IMR-90 (cell line): ENCODE measurements around the gene COX6B1. TPM values are rescaled to one million over a fixed set of nuclear protein-coding genes. Genes with fewer than 3 reads are reported as not detected.

Source experiments
- ATAC-seq: fragments of 200-7000 bp; cut with Tn5 transposase; 2 replicates; pipeline ENCODE4 v1.9.1; 2020; ENCODE audit warnings: low read depth, mild to moderate bottlenecking, moderate library complexity
- BruUV-seq: library from RNA; stranded (reverse); fragments of 400-500 nt; replicated peaks from 2 replicates; lab custom pipeline; 2021; lab: Mats Ljungman, UMichigan
- CTCF ChIA-PET: fragments of 300-600 bp; formaldehyde crosslinking; extraction: SDS; loops from one replicate; lab custom pipeline; 2021; ENCODE audit warnings: antibody characterized with exemption; lab: Yijun Ruan, JAX
- POLR2A ChIA-PET: fragments of 300-600 bp; sonication (Branson Sonifier 250); formaldehyde crosslinking; loops from one replicate; lab custom pipeline; 2022; ENCODE audit warnings: antibody characterized with exemption; ENCODE audit not compliant: unreplicated experiment; lab: Charles Lee
- DNase-seq: peaks from one replicate; pipeline ENCODE4 v3.0.0; 2013
- H2AFZ ChIP-seq: replicated peaks from 2 replicates; pipeline ENCODE3; 2013; ENCODE audit warnings: low read length, mild to moderate bottlenecking; ENCODE audit not compliant: poor library complexity
- H2AK5ac ChIP-seq: 2 replicates; pipeline ENCODE4 v1.6.1; 2013; ENCODE audit warnings: low read depth, low read length, inconsistent platforms
- H2AK9ac ChIP-seq: replicated peaks from 2 replicates; pipeline ENCODE3; 2013; ENCODE audit warnings: mild to moderate bottlenecking, low read depth, low read length, moderate library complexity; ENCODE audit not compliant: poor library complexity
- H2BK120ac ChIP-seq: 2 replicates; pipeline ENCODE4 v1.6.1; 2013; ENCODE audit warnings: low read depth, low read length, inconsistent platforms
- H2BK15ac ChIP-seq: 3 replicates; pipeline ENCODE4 v1.6.1; 2013; ENCODE audit warnings: low read depth, low read length, inconsistent platforms
- H2BK20ac ChIP-seq: 2 replicates; pipeline ENCODE4 v1.6.1; 2013; ENCODE audit warnings: low read depth, mild to moderate bottlenecking, inconsistent platforms, low read length, moderate library complexity
- H2BK5ac ChIP-seq: 2 replicates; pipeline ENCODE4 v1.6.1; 2013; ENCODE audit warnings: mild to moderate bottlenecking, low read depth, low read length, inconsistent platforms; ENCODE audit not compliant: poor library complexity, severe bottlenecking
- H3K14ac ChIP-seq: replicated peaks from 2 replicates; pipeline ENCODE4 v1.6.1; 2013; ENCODE audit warnings: low read depth, low read length, inconsistent platforms
- H3K18ac ChIP-seq: 2 replicates; pipeline ENCODE4 v1.6.1; 2013; ENCODE audit warnings: low read depth, low read length, control low read depth
- H3K23ac ChIP-seq: 2 replicates; pipeline ENCODE4 v1.6.1; 2013; ENCODE audit warnings: low read depth, low read length, inconsistent platforms
- H3K27ac ChIP-seq: 2 replicates; pipeline ENCODE4 v1.5.1; 2013; ENCODE audit warnings: mild to moderate bottlenecking, control low read depth, low read length; ENCODE audit not compliant: insufficient read depth
- H3K27me3 ChIP-seq: 2 replicates; pipeline ENCODE4 v1.6.1; 2013; ENCODE audit warnings: low read length; ENCODE audit not compliant: control insufficient read depth, insufficient read depth
- H3K36me3 ChIP-seq: 2 replicates; pipeline ENCODE4 v1.6.1; 2013; ENCODE audit warnings: low read length, mixed read lengths; ENCODE audit not compliant: control insufficient read depth, insufficient read depth
- H3K4ac ChIP-seq: 2 replicates; pipeline ENCODE4 v1.6.1; 2013; ENCODE audit warnings: low read depth, low read length, inconsistent platforms
- H3K4me1 ChIP-seq: 2 replicates; pipeline ENCODE4 v1.6.1; 2013; ENCODE audit warnings: low read length, mixed read lengths; ENCODE audit not compliant: control insufficient read depth, insufficient read depth
- H3K4me2 ChIP-seq: 2 replicates; pipeline ENCODE4 v1.6.1; 2013; ENCODE audit warnings: low read depth, mild to moderate bottlenecking, control low read depth, low read length, moderate library complexity
- H3K4me3 ChIP-seq: 2 replicates; pipeline ENCODE4 v1.5.1; 2013; ENCODE audit warnings: low read depth, mild to moderate bottlenecking, control low read depth, low read length, moderate library complexity; ENCODE audit not compliant: insufficient read depth
- H3K56ac ChIP-seq: 2 replicates; pipeline ENCODE4 v1.6.1; 2013; ENCODE audit warnings: low read length, inconsistent platforms; ENCODE audit not compliant: insufficient read depth; ENCODE audit errors: extremely low read depth
- H3K79me1 ChIP-seq, 2 experiments: 2 replicates each; pipeline ENCODE4 v1.6.1; 2013; ENCODE audit warnings: low read length in 2 of 2, inconsistent platforms in 1 of 2, low read depth in 1 of 2
- H3K9ac ChIP-seq: 2 replicates; pipeline ENCODE4 v1.6.1; 2013; ENCODE audit warnings: low read depth, low read length, control low read depth
- H3K9me1 ChIP-seq: 2 replicates; pipeline ENCODE4 v1.6.1; 2013; ENCODE audit warnings: low read length, inconsistent platforms; ENCODE audit not compliant: insufficient read depth
- H3K9me3 ChIP-seq: 2 replicates; pipeline ENCODE4 v1.6.1; 2013; ENCODE audit warnings: low read length; ENCODE audit not compliant: control insufficient read depth, insufficient read depth
- H4K20me1 ChIP-seq: 2 replicates; pipeline ENCODE4 v1.6.1; 2013; ENCODE audit warnings: low read length, inconsistent platforms; ENCODE audit not compliant: insufficient read depth
- H4K5ac ChIP-seq: 2 replicates; pipeline ENCODE4 v1.6.1; 2013; ENCODE audit warnings: mild to moderate bottlenecking, low read depth, low read length, control low read depth
- H4K8ac ChIP-seq, 2 experiments: 2 replicates each; pipeline ENCODE4 v1.6.1; 2013; ENCODE audit warnings: low read depth in 2 of 2, low read length in 2 of 2, control low read depth in 1 of 2, inconsistent platforms in 1 of 2
- H4K91ac ChIP-seq: 2 replicates; pipeline ENCODE4 v1.6.1; 2013; ENCODE audit warnings: low read depth, low read length, inconsistent platforms; ENCODE audit not compliant: insufficient read depth
- BHLHE40 ChIP-seq: fragments of 150-350 bp; IDR thresholded peaks from 2 replicates; pipeline ENCODE4 v1.6.1; 2016; ENCODE audit warnings: mild to moderate bottlenecking, low read depth, low read length
- CEBPB ChIP-seq: IDR thresholded peaks from 2 replicates; pipeline ENCODE4 v1.6.1; 2012; ENCODE audit warnings: low read depth, low read length, improper control_type of control experiment
- CHD1 ChIP-seq: IDR thresholded peaks from 2 replicates; pipeline ENCODE4 v1.6.1; 2012; ENCODE audit warnings: low read depth, low read length, improper control_type of control experiment
- CTCF ChIP-seq: conservative IDR thresholded peaks from 2 replicates; pipeline ENCODE4 v1.5.1; 2012; ENCODE audit warnings: mild to moderate bottlenecking, low read depth, low read length, improper control_type of control experiment
- FOS ChIP-seq: fragments of 150-350 bp; IDR thresholded peaks from 2 replicates; pipeline ENCODE4 v1.6.1; 2016; ENCODE audit warnings: low read depth, low read length
- MAFK ChIP-seq: IDR thresholded peaks from 2 replicates; pipeline ENCODE4 v1.6.1; 2012; ENCODE audit warnings: low read depth, low read length, improper control_type of control experiment
- MAZ ChIP-seq: IDR thresholded peaks from 2 replicates; pipeline ENCODE4 v1.6.1; 2012; ENCODE audit warnings: low read depth, mild to moderate bottlenecking, low read length, improper control_type of control experiment, moderate library complexity, borderline replicate concordance
- MXI1 ChIP-seq: IDR thresholded peaks from 2 replicates; pipeline ENCODE4 v1.6.1; 2012; ENCODE audit warnings: low read depth, mild to moderate bottlenecking, low read length, moderate library complexity, borderline replicate concordance
- NFE2L2 ChIP-seq: fragments of 150-350 bp; IDR thresholded peaks from 2 replicates; pipeline ENCODE4 v1.6.1; 2016; ENCODE audit warnings: low read depth, mild to moderate bottlenecking, low read length
- POLR2A ChIP-seq: IDR thresholded peaks from 2 replicates; pipeline ENCODE4 v1.6.1; 2012; ENCODE audit warnings: mild to moderate bottlenecking, low read depth, low read length
- RAD21 ChIP-seq: IDR thresholded peaks from 2 replicates; pipeline ENCODE4 v1.6.1; 2012; ENCODE audit warnings: low read length, improper control_type of control experiment
- RCOR1 ChIP-seq: IDR thresholded peaks from 2 replicates; pipeline ENCODE4 v1.6.1; 2012; ENCODE audit warnings: mild to moderate bottlenecking, low read length, improper control_type of control experiment; ENCODE audit not compliant: insufficient replicate concordance
- RFX5 ChIP-seq: IDR thresholded peaks from 2 replicates; pipeline ENCODE4 v1.8.0; 2012; ENCODE audit warnings: low read depth, mild to moderate bottlenecking, low read length, moderate library complexity
- SMC3 ChIP-seq: fragments of 150-350 bp; IDR thresholded peaks from 2 replicates; pipeline ENCODE4 v1.6.1; 2016; ENCODE audit warnings: low read depth, mild to moderate bottlenecking, antibody characterized with exemption, low read length, moderate library complexity
- WGBS, 2 experiments: methylation state at CpG; one replicate each; pipeline versions ENCODE4 v1.1.5 to v1.1.7; 2013; ENCODE audit warnings: missing lambda C conversion rate in 2 of 2; ENCODE audit not compliant: insufficient read length in 1 of 2; ENCODE audit errors: extremely low coverage in 2 of 2; 5-methylcytosine and 5-hydroxymethylcytosine counted together
- dilution Hi-C: fragments of 300-500 bp; cut with HindIII; formaldehyde crosslinking; loops from one replicate; pipeline ENCODE4 v1.14.3; 2018; ENCODE audit warnings: low sequenced_read_pairs; ENCODE audit not compliant: unreplicated experiment
- in situ Hi-C: fragments of 300-500 bp; cut with MboI; formaldehyde crosslinking; loops from 3 replicates; pipeline ENCODE4 v1.14.3; 2019; ENCODE audit warnings: low sequenced_read_pairs, inconsistent platforms, mixed read lengths
- intact Hi-C: fragments of 100-400 bp; cut with micrococcal nuclease; formaldehyde crosslinking; loops from 2 replicates; pipeline ENCODE4 v1.10.0; 2022
- polyA plus RNA-seq, 3 experiments: library from polyadenylated mRNA; depleted of rRNA; stranded (reverse); fragments of >200 nt; gene quantifications; 2 replicates each; pipeline ENCODE4 v1.2.3, GENCODE V29; 2012; ENCODE audit warnings: low replicate concordance in 1 of 3
- total RNA-seq: library from RNA; depleted of rRNA; stranded (reverse); fragments of >200 nt; gene quantifications from 2 replicates; pipeline ENCODE4 v1.2.3, GENCODE V29; 2012
- TF ChIP-seq, protein P1 (sequence below): fragments of 150-350 bp; IDR thresholded peaks from 2 replicates; pipeline ENCODE4 v1.6.1; 2016; ENCODE audit warnings: low read depth, mild to moderate bottlenecking, low read length, moderate library complexity, borderline replicate concordance
- TF ChIP-seq, protein P2 (sequence below): fragments of 150-350 bp; IDR thresholded peaks from 2 replicates; pipeline ENCODE4 v1.6.1; 2017; ENCODE audit warnings: mild to moderate bottlenecking, antibody characterized with exemption, low read length, low read depth

Gene COX6B1
- total and polyA plus RNA-seq, 2 of the 4 experiments (the other 2 are of a cell fraction), result 914 to 983 TPM

GRCh38 chr19:35618857-35619256, 29.3 kb upstream of the COX6B1 start:
- no peak overlapping the region for H3K23ac ChIP-seq
- intact Hi-C loops, result no loop called here
- H2AK9ac ChIP-seq, result no peak overlapping the region
- ChIA-PET CTCF (no interaction called here), POLR2A (no interaction called here)
- no peak overlapping the region for H3K14ac ChIP-seq
- no peak overlapping the region for H2BK120ac ChIP-seq
- 88% methylated on average over 6 of the region's 7 CpGs; no CpG with 5 or more reads in 1 of the 2 experiments for WGBS, 2 experiments
- no TSS peak for BruUV-seq
- H3K56ac ChIP-seq, result no peak overlapping the region
- no peak overlapping the region for H2BK5ac ChIP-seq
- no peak overlapping the region for H3K27ac ChIP-seq
- ATAC-seq, result no peak; the same call in 1 of the 2 replicates
- H2BK20ac ChIP-seq, result no peak overlapping the region
- in situ Hi-C loops, result no loop called here
- no peaks in the 10 kb centered on the region for H4K20me1 ChIP-seq
- H3K4me1 ChIP-seq, result no peaks in the 10 kb centered on the region
- TF ChIP-seq MXI1 (no peak), CTCF (no peak), NFE2L2 (no peak), CHD1 (no peak), RFX5 (no peak), MAFK (no peak), CEBPB (no peak), FOS (no peak), POLR2A (no peak), RAD21 (no peak), RCOR1 (no peak), MAZ (no peak), SMC3 (no peak), BHLHE40 (no peak)
- TF ChIP-seq, protein P1, sequence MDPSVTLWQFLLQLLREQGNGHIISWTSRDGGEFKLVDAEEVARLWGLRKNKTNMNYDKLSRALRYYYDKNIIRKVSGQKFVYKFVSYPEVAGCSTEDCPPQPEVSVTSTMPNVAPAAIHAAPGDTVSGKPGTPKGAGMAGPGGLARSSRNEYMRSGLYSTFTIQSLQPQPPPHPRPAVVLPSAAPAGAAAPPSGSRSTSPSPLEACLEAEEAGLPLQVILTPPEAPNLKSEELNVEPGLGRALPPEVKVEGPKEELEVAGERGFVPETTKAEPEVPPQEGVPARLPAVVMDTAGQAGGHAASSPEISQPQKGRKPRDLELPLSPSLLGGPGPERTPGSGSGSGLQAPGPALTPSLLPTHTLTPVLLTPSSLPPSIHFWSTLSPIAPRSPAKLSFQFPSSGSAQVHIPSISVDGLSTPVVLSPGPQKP, result no peak
- TF ChIP-seq, protein P2, sequence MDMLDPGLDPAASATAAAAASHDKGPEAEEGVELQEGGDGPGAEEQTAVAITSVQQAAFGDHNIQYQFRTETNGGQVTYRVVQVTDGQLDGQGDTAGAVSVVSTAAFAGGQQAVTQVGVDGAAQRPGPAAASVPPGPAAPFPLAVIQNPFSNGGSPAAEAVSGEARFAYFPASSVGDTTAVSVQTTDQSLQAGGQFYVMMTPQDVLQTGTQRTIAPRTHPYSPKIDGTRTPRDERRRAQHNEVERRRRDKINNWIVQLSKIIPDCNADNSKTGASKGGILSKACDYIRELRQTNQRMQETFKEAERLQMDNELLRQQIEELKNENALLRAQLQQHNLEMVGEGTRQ, result no peak
- dilution Hi-C loops, result no loop called here
- no peak overlapping the region for H3K9ac ChIP-seq
- no peak overlapping the region for H3K4ac ChIP-seq
- H2AK5ac ChIP-seq, result no peak overlapping the region
- no peaks in the 10 kb centered on the region for H3K9me1 ChIP-seq
- H3K79me1 ChIP-seq, result peaks cover 0 to 2% of the 10 kb centered on the region in 2 experiments; a peak in 1 of 4 replicates
- no peak overlapping the region for H3K4me2 ChIP-seq
- H3K27me3 ChIP-seq, result no peaks in the 10 kb centered on the region
- H3K36me3 ChIP-seq, result peaks cover 9% of the 10 kb centered on the region; the same call in 1 of the 2 replicates
- H3K18ac ChIP-seq, result no peak overlapping the region
- H3K4me3 ChIP-seq, result no peak overlapping the region
- no peak overlapping the region for H4K8ac ChIP-seq
- no peak overlapping the region for H4K91ac ChIP-seq
- H2AFZ ChIP-seq, result no peak overlapping the region
- no peak overlapping the region for H4K5ac ChIP-seq
- H2BK15ac ChIP-seq, result no peak overlapping the region
- DNase-seq, result no peak
- H3K9me3 ChIP-seq, result no peaks in the 10 kb centered on the region
